ENCODE data around the gene KRTAP13-4. TPM values are rescaled to one million over a fixed set of nuclear protein-coding genes. Genes with fewer than 3 reads are reported as not detected.

Gene KRTAP13-4
- total and polyA plus RNA-seq, 4 donors = not detected

GRCh38 chr21:30480145-30480544 is 50.1 kb downstream of the KRTAP13-4 start, which contains the start of gene KRTAP19-1:
KRTAP19-1 (minus strand) TSS chr21:30480367; CDS start chr21:30480317, 50 bp downstream.
- H3K4me3 ChIP-seq (ENCODE audit: low read depth, low read length) = no peak within 1 kb of the TSS
- no peaks in the 10 kb centered on the region for H3K27me3 ChIP-seq (ENCODE audit: control insufficient read depth, insufficient read depth, low read length)
- no peaks in the 10 kb centered on the region for H3K4me1 ChIP-seq (ENCODE audit: control insufficient read depth, insufficient read depth, low read length)
- 88% methylated on average over 5 of the region's 7 CpGs for WGBS (ENCODE audit: insufficient coverage)
- no peak for DNase-seq (ENCODE audit: low read depth in 4 of 6, low spot score in 6 of 6)
- no peak within 1 kb of the TSS for H3K27ac ChIP-seq (ENCODE audit: low read depth, low read length)
- H3K9me3 ChIP-seq (ENCODE audit: control insufficient read depth, insufficient read depth, low read length) = no peaks in the 10 kb centered on the region
- no peaks in the 10 kb centered on the region for H3K36me3 ChIP-seq (ENCODE audit: control insufficient read depth, insufficient read depth, low read length)

Other genes with a start within 250 kb of the KRTAP13-4 start
- gene CLDN8, start 214.1 kb upstream of the KRTAP13-4 start, total RNA-seq = under 1 TPM in 1 of 2 donors, not detected in 1; 0.11 TPM
- under 1 TPM in 1 of 2 donors, not detected in 1; 0.20 TPM for gene CLDN8, start 214.1 kb upstream of the KRTAP13-4 start, polyA plus RNA-seq (ENCODE audit: insufficient read length in 2 of 2)
- gene KRTAP24-1, start 147.3 kb upstream of the KRTAP13-4 start, total RNA-seq = not detected
- not detected for gene KRTAP24-1, start 147.3 kb upstream of the KRTAP13-4 start, polyA plus RNA-seq (ENCODE audit: insufficient read length in 2 of 2)
- not detected for gene KRTAP25-1, start 140.7 kb upstream of the KRTAP13-4 start, total RNA-seq
- gene KRTAP25-1, start 140.7 kb upstream of the KRTAP13-4 start, polyA plus RNA-seq (ENCODE audit: insufficient read length in 2 of 2) = not detected
- gene KRTAP26-1, start 109.9 kb upstream of the KRTAP13-4 start, total RNA-seq = not detected
- gene KRTAP26-1, start 109.9 kb upstream of the KRTAP13-4 start, polyA plus RNA-seq (ENCODE audit: insufficient read length in 2 of 2) = not detected
- gene KRTAP27-1, start 92.5 kb upstream of the KRTAP13-4 start, total RNA-seq = not detected
- gene KRTAP27-1, start 92.5 kb upstream of the KRTAP13-4 start, polyA plus RNA-seq (ENCODE audit: insufficient read length in 2 of 2) = not detected
- gene KRTAP23-1, start 81.6 kb upstream of the KRTAP13-4 start, total RNA-seq = not detected
- gene KRTAP23-1, start 81.6 kb upstream of the KRTAP13-4 start, polyA plus RNA-seq (ENCODE audit: insufficient read length in 2 of 2) = not detected
- gene KRTAP13-2, start 57.9 kb upstream of the KRTAP13-4 start, total RNA-seq = not detected
- gene KRTAP13-2, start 57.9 kb upstream of the KRTAP13-4 start, polyA plus RNA-seq (ENCODE audit: insufficient read length in 2 of 2) = not detected
- not detected for gene KRTAP13-1, start 34.2 kb upstream of the KRTAP13-4 start, total RNA-seq
- gene KRTAP13-1, start 34.2 kb upstream of the KRTAP13-4 start, polyA plus RNA-seq (ENCODE audit: insufficient read length in 2 of 2) = not detected
- gene KRTAP13-3, start 4.3 kb upstream of the KRTAP13-4 start, total RNA-seq = not detected
- not detected for gene KRTAP13-3, start 4.3 kb upstream of the KRTAP13-4 start, polyA plus RNA-seq (ENCODE audit: insufficient read length in 2 of 2)
- gene KRTAP15-1, start 10.1 kb downstream of the KRTAP13-4 start, total RNA-seq = not detected
- gene KRTAP15-1, start 10.1 kb downstream of the KRTAP13-4 start, polyA plus RNA-seq (ENCODE audit: insufficient read length in 2 of 2) = not detected
- not detected for gene KRTAP19-1, start 50.1 kb downstream of the KRTAP13-4 start, total RNA-seq
- not detected for gene KRTAP19-1, start 50.1 kb downstream of the KRTAP13-4 start, polyA plus RNA-seq (ENCODE audit: insufficient read length in 2 of 2)
- not detected for gene KRTAP19-2, start 57.2 kb downstream of the KRTAP13-4 start, total RNA-seq
- not detected for gene KRTAP19-2, start 57.2 kb downstream of the KRTAP13-4 start, polyA plus RNA-seq (ENCODE audit: insufficient read length in 2 of 2)
- gene KRTAP19-3, start 61.8 kb downstream of the KRTAP13-4 start, total RNA-seq = not detected
- not detected for gene KRTAP19-3, start 61.8 kb downstream of the KRTAP13-4 start, polyA plus RNA-seq (ENCODE audit: insufficient read length in 2 of 2)
- gene KRTAP19-4, start 66.9 kb downstream of the KRTAP13-4 start, total RNA-seq = not detected
- not detected for gene KRTAP19-4, start 66.9 kb downstream of the KRTAP13-4 start, polyA plus RNA-seq (ENCODE audit: insufficient read length in 2 of 2)
- gene KRTAP19-5, start 71.9 kb downstream of the KRTAP13-4 start, total RNA-seq = not detected
- gene KRTAP19-5, start 71.9 kb downstream of the KRTAP13-4 start, polyA plus RNA-seq (ENCODE audit: insufficient read length in 2 of 2) = not detected
- not detected for gene KRTAP19-6, start 111.6 kb downstream of the KRTAP13-4 start, total RNA-seq
- gene KRTAP19-6, start 111.6 kb downstream of the KRTAP13-4 start, polyA plus RNA-seq (ENCODE audit: insufficient read length in 2 of 2) = not detected
- not detected for gene KRTAP19-7, start 131.1 kb downstream of the KRTAP13-4 start, total RNA-seq
- gene KRTAP19-7, start 131.1 kb downstream of the KRTAP13-4 start, polyA plus RNA-seq (ENCODE audit: insufficient read length in 2 of 2) = not detected
- gene KRTAP22-2, start 160.2 kb downstream of the KRTAP13-4 start, total RNA-seq = not detected
- gene KRTAP22-2, start 160.2 kb downstream of the KRTAP13-4 start, polyA plus RNA-seq (ENCODE audit: insufficient read length in 2 of 2) = not detected
- gene KRTAP6-3, start 162.2 kb downstream of the KRTAP13-4 start, total RNA-seq = not detected
- not detected for gene KRTAP6-3, start 162.2 kb downstream of the KRTAP13-4 start, polyA plus RNA-seq (ENCODE audit: insufficient read length in 2 of 2)
- gene KRTAP6-2, start 168.7 kb downstream of the KRTAP13-4 start, total RNA-seq = not detected
- not detected for gene KRTAP6-2, start 168.7 kb downstream of the KRTAP13-4 start, polyA plus RNA-seq (ENCODE audit: insufficient read length in 2 of 2)
- gene KRTAP22-1, start 170.9 kb downstream of the KRTAP13-4 start, total RNA-seq = not detected
- gene KRTAP22-1, start 170.9 kb downstream of the KRTAP13-4 start, polyA plus RNA-seq (ENCODE audit: insufficient read length in 2 of 2) = not detected
- gene KRTAP6-1, start 183.7 kb downstream of the KRTAP13-4 start, total RNA-seq = not detected
- not detected for gene KRTAP6-1, start 183.7 kb downstream of the KRTAP13-4 start, polyA plus RNA-seq (ENCODE audit: insufficient read length in 2 of 2)
- not detected for gene KRTAP20-1, start 186.2 kb downstream of the KRTAP13-4 start, total RNA-seq
- not detected for gene KRTAP20-1, start 186.2 kb downstream of the KRTAP13-4 start, polyA plus RNA-seq (ENCODE audit: insufficient read length in 2 of 2)
- gene KRTAP20-4, start 190.4 kb downstream of the KRTAP13-4 start, total RNA-seq = not detected
- not detected for gene KRTAP20-4, start 190.4 kb downstream of the KRTAP13-4 start, polyA plus RNA-seq (ENCODE audit: insufficient read length in 2 of 2)
- not detected for gene KRTAP20-2, start 205.0 kb downstream of the KRTAP13-4 start, total RNA-seq
- gene KRTAP20-2, start 205.0 kb downstream of the KRTAP13-4 start, polyA plus RNA-seq (ENCODE audit: insufficient read length in 2 of 2) = not detected
- gene KRTAP20-3, start 212.6 kb downstream of the KRTAP13-4 start, total RNA-seq = not detected
- gene KRTAP20-3, start 212.6 kb downstream of the KRTAP13-4 start, polyA plus RNA-seq (ENCODE audit: insufficient read length in 2 of 2) = not detected